Measurements from ENCODE around the gene HTR7.

DNA sequence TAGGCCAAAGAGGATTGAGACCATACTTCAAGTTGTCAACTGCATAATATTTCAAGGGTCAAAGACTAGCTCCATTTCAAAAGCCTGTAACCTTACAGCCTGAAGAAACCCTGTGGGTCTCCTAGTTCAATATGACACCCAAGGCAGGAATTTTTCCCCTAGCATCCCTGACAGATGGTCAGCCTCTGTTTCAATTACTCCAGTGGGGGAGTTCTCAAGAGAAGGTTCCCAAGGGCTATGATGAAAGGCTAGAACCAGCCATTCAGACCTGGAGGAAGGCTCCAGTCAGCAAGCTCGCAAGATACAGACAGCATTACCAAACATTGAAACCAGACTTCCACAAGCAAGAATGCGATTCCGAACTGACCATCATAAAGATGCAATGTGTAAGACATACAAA is 1.6 kb downstream of the HTR7 start:
- TF ChIP-seq, protein P1, sequence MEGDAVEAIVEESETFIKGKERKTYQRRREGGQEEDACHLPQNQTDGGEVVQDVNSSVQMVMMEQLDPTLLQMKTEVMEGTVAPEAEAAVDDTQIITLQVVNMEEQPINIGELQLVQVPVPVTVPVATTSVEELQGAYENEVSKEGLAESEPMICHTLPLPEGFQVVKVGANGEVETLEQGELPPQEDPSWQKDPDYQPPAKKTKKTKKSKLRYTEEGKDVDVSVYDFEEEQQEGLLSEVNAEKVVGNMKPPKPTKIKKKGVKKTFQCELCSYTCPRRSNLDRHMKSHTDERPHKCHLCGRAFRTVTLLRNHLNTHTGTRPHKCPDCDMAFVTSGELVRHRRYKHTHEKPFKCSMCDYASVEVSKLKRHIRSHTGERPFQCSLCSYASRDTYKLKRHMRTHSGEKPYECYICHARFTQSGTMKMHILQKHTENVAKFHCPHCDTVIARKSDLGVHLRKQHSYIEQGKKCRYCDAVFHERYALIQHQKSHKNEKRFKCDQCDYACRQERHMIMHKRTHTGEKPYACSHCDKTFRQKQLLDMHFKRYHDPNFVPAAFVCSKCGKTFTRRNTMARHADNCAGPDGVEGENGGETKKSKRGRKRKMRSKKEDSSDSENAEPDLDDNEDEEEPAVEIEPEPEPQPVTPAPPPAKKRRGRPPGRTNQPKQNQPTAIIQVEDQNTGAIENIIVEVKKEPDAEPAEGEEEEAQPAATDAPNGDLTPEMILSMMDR (conservative IDR thresholded peaks at IDR 0.05; ENCODE audit: low read depth, low read length): no peak
- TF ChIP-seq EZH2 (IDR thresholded peaks at IDR 0.05; ENCODE audit: borderline replicate concordance, low read depth, low read length, poor library complexity, severe bottlenecking): no peak

All from A673 (cell line).